ENCODE results near the gene CRMP1. TPM values are rescaled to one million over a fixed set of nuclear protein-coding genes. Genes with fewer than 3 reads are reported as not detected.

The CRMP1 gene
- total RNA-seq, 2 donors from 2014 or later = 1.8 TPM; not detected in 1

DNA sequence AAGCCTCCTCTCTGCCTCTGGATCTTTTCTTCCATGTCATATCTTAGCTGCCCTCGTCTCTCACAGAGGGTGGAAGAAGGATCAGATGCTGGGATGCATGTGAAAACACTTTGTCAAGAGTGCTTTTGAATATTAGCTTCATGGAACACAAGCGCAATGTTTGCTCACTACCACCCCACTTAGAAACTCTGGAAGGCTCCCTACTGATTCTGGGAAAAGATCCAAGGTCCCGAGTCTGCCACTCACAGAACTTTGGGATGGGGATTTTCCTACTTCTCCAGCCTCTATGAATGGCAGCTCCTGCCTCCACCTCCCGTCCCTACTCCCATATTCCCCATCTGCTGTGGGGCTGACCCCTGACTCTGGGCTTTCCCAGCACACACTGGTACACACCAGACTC is 40.2 kb upstream of the CRMP1 start:
- DNase-seq (ENCODE audit: low spot score) (no peak), ATAC-seq (ENCODE audit: insufficient number of reproducible peaks, low FRiP score, low read depth) (no peak)
- TF ChIP-seq, protein P1, sequence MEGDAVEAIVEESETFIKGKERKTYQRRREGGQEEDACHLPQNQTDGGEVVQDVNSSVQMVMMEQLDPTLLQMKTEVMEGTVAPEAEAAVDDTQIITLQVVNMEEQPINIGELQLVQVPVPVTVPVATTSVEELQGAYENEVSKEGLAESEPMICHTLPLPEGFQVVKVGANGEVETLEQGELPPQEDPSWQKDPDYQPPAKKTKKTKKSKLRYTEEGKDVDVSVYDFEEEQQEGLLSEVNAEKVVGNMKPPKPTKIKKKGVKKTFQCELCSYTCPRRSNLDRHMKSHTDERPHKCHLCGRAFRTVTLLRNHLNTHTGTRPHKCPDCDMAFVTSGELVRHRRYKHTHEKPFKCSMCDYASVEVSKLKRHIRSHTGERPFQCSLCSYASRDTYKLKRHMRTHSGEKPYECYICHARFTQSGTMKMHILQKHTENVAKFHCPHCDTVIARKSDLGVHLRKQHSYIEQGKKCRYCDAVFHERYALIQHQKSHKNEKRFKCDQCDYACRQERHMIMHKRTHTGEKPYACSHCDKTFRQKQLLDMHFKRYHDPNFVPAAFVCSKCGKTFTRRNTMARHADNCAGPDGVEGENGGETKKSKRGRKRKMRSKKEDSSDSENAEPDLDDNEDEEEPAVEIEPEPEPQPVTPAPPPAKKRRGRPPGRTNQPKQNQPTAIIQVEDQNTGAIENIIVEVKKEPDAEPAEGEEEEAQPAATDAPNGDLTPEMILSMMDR (IDR thresholded peaks at IDR 0.05) = no peak
- H3K27ac ChIP-seq = no peak overlapping the region
- no peaks in the 10 kb centered on the region for H3K36me3 ChIP-seq
- no peaks in the 10 kb centered on the region for H3K9me3 ChIP-seq
- no peak overlapping the region for H3K4me3 ChIP-seq
- H3K4me1 ChIP-seq (ENCODE audit: control insufficient read depth in 1 of 2, low read depth in 2 of 2) = no peaks in the 10 kb centered on the region
- H3K27me3 ChIP-seq (replicated peaks; ENCODE audit: insufficient read depth) = no peaks in the 10 kb centered on the region

DNA sequence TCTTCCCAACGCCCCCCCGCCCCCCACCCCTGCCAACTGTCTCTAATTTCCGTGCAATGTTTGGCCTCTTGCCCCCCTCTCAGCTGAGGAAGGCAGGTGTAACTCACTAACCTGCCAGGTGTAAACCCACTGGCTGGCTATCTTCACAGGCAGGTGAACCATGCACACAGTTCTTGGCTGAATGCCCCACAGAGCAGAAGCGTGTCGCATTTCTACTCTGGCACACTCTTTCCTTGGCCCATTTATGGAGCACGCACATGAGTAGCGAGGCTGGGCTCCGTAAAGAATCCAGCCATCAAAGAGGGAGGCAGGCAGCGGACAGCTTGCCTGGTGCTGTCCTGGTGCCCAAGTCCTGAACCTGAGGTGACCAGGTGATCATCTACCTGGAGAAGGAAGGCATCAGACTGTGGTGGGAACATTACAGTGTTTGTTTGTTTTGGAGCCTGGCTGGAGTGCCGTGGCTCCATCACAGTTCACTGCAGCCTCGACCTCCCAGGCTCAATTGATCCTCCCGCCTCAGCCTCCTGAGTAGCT is 39.2 kb upstream of the CRMP1 start:
- TF ChIP-seq, protein P1 (IDR thresholded peaks at IDR 0.05) = no peak
- Histone ChIP-seq H3K4me1 (ENCODE audit: control insufficient read depth in 1 of 2, low read depth in 2 of 2) (no peaks in the 10 kb centered on the region), H3K4me3 (no peak overlapping the region), H3K27me3 (replicated peaks; ENCODE audit: insufficient read depth) (no peaks in the 10 kb centered on the region), H3K9me3 (no peaks in the 10 kb centered on the region), H3K36me3 (no peaks in the 10 kb centered on the region), H3K27ac (no peak overlapping the region)
- no peak for DNase-seq (ENCODE audit: low spot score)
- ATAC-seq (ENCODE audit: insufficient number of reproducible peaks, low FRiP score, low read depth) = no peak

DNA sequence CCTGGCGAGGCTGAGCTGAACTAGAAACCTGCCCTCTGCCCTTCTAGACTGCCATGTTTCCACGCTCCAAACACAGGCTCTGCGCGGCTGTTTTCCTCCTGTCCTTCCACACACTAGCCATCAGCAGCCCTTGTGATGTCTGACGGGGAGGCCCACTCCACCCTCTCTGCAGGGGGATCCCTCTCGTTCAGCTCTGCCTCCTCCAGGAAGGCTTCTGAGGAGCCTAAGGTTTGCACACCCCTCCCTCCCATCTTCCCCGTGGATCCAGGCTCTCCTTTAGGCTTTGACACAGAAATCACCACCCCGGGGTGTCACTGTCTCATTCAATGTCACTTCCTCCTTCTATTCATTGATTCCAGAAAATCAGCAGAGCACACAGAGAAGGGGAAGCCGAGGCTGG is 38.6 kb upstream of the CRMP1 start:
- H3K9me3 ChIP-seq = no peaks in the 10 kb centered on the region
- no peaks in the 10 kb centered on the region for H3K36me3 ChIP-seq
- TF ChIP-seq, protein P1 (IDR thresholded peaks at IDR 0.05) = no peak
- H3K4me1 ChIP-seq (ENCODE audit: control insufficient read depth in 1 of 2, low read depth in 2 of 2) = no peaks in the 10 kb centered on the region
- no peak overlapping the region for H3K27ac ChIP-seq
- H3K4me3 ChIP-seq = no peak overlapping the region
- H3K27me3 ChIP-seq (replicated peaks; ENCODE audit: insufficient read depth) = no peaks in the 10 kb centered on the region
- DNase-seq (ENCODE audit: low spot score) = no peak
- no peak for ATAC-seq (ENCODE audit: insufficient number of reproducible peaks, low FRiP score, low read depth)

DNA sequence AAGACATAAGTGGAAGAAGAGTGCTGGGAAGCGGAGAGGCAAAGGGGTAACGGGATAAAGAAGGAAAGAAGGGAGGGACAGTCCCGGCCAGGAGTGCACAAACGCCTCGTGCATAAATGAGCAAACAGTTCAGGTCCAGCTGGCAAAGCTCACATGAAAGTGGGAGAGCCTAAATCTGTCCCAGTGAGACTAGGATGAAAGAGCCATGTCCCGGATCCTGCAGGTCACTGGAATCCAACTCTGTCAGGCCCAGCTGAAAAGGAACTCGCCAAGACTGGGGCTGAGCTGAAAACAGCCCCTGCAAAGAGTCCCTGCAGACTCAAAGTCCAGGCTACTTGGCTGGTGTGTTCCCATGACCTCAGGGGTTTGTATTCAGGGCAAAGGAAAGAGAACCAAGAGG is 38.0 kb upstream of the CRMP1 start:
- ATAC-seq (ENCODE audit: insufficient number of reproducible peaks, low FRiP score, low read depth) = no peak
- TF ChIP-seq, protein P1 (IDR thresholded peaks at IDR 0.05) = no peak
- H3K27ac ChIP-seq = no peak overlapping the region
- no peaks in the 10 kb centered on the region for H3K36me3 ChIP-seq
- no peak for DNase-seq (ENCODE audit: low spot score)
- H3K9me3 ChIP-seq = no peaks in the 10 kb centered on the region
- no peak overlapping the region for H3K4me3 ChIP-seq
- H3K4me1 ChIP-seq (ENCODE audit: control insufficient read depth in 1 of 2, low read depth in 2 of 2) = no peaks in the 10 kb centered on the region
- H3K27me3 ChIP-seq (replicated peaks; ENCODE audit: insufficient read depth) = no peaks in the 10 kb centered on the region

DNA sequence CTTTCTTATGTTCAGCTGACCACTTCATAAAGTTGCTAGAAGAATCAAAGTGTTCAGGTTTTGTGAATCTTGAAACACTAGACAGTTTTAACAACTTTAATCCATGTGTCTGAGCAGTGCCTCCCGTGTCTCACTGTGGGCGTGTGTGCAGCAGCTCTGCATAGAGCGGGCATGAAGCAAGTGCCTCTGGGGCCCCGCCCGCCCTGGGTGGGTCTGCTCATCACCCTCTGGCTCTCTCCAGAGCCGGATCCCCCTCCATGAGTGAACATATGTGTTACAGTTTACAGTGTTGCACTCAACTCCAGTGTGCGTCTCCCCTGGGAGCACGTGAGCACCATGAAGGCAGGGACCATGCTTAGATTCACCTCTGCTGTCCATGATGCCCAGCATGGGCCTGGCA is 37.6 kb upstream of the CRMP1 start:
- H3K27me3 ChIP-seq (replicated peaks; ENCODE audit: insufficient read depth) = no peaks in the 10 kb centered on the region
- no peaks in the 10 kb centered on the region for H3K36me3 ChIP-seq
- ATAC-seq (ENCODE audit: insufficient number of reproducible peaks, low FRiP score, low read depth) (no peak), DNase-seq (ENCODE audit: low spot score) (no peak)
- H3K4me3 ChIP-seq = no peak overlapping the region
- TF ChIP-seq, protein P1 (IDR thresholded peaks at IDR 0.05) = no peak
- H3K27ac ChIP-seq = no peak overlapping the region
- no peaks in the 10 kb centered on the region for H3K9me3 ChIP-seq
- H3K4me1 ChIP-seq (ENCODE audit: control insufficient read depth in 1 of 2, low read depth in 2 of 2) = no peaks in the 10 kb centered on the region

Data from thoracic aorta (tissue), 2 donors.